Epithelial cell of esophagus (primary cell): ENCODE measurements around the gene SUMF1.
A peak's percentile ranks its signal among the peaks of the same experiment; 100 is the strongest.

Experiments
- DNase-seq: peaks from one replicate; pipeline ENCODE4 v3.0.0; 2010; ENCODE audit warnings: low read depth
- H3K4me3 ChIP-seq: 2 replicates; pipeline ENCODE4 v1.5.1; 2011; ENCODE audit warnings: mild to moderate bottlenecking, low read length, control low read depth
- CTCF ChIP-seq: IDR thresholded peaks from 2 replicates; pipeline ENCODE4 v1.5.1; 2011; ENCODE audit warnings: low read depth, mild to moderate bottlenecking, low read length, control low read depth, inconsistent platforms; ENCODE audit not compliant: insufficient read depth; ENCODE audit errors: missing control alignments

The SUMF1 gene

GRCh38 chr3:4398120-4398940 is 68.7 kb downstream of the SUMF1 start:
- no peak for TF ChIP-seq CTCF
- no peak overlapping the region for H3K4me3 ChIP-seq
- no peak for DNase-seq

DNA sequence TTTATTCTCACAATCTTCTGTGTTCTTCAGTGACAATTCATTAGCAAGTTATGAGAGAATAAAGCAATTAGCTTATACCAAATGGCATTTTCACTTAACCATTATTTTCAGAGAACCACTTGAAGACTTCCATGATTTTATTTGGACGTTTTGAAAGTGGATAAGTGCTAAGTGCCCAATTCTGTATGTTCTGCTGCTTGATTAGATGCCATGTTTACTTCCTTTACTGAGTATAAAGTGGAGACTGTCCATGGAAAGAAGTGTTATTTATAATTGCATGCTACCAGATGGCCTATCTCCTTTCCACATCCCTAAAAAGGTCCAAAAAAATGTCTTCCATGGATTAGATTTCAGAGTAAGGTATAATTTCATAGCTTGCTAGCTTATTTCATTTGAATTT is 69.6 kb downstream of the SUMF1 start:
- no peak for TF ChIP-seq CTCF
- DNase-seq, result no peak
- H3K4me3 ChIP-seq, result no peak overlapping the region

DNA sequence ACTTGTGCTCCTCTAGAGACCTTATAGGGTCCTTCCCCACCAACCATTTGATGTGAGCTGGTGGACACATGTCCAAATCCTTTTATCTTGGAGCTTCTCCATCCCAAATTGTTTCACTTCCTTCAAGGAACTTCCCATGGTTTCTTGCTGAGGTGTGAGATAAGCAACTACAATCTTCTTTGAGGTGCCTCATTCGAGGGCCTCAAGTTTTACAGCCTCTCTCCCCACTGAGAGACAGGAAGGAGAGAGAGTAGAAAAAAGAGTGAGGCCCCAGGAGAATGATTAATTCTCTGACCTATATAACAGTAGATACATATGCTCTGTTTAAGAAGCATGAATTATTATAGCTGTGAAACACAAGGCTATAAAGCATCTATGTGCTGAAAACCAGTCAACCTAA is 70.5 kb downstream of the SUMF1 start:
- DNase-seq, result no peak
- TF ChIP-seq CTCF, result no peak
- no peak overlapping the region for H3K4me3 ChIP-seq

DNA sequence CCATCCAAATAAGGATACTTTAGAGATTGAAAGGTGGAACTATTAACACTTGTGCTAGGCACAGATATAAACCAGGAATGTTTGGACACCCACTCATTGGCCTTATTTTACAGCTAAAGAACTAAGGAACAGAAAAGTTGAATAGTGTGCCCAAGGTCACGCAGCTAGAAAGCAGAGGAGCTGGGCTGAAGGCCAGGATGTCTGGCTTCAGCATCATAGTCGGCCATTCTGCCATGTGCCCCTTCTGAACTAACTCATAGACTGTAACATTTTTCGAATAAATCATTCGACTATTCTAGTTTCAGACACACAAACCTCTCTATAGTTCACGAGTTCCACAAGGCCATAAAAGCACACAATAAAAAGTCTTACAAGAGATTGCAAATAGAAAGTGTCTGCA is 71.1 kb downstream of the SUMF1 start:
- H3K4me3 ChIP-seq, result no peak overlapping the region
- DNase-seq, result no peak
- no peak for TF ChIP-seq CTCF

DNA sequence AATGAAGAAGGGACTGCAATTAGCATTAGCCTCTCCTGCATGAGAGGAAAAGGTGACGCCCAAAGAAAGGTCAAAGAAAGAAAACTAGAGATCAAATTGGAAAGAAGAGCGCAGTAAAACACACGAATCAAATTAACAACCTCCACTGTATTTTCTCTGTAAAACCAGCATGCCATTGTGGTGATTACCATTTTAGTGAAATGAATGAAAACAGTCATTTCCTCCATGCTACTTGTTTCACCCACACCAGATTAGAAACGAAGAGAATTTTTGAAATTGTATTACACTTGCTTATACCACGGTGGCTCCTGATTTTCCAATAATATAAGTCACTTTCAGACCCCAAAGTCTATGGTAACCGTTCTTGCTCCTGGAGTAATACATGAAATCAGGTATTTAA is 71.6 kb downstream of the SUMF1 start:
- DNase-seq, result no peak
- no peak overlapping the region for H3K4me3 ChIP-seq
- no peak for TF ChIP-seq CTCF

GRCh38 chr3:4394567-4394966 is 72.5 kb downstream of the SUMF1 start:
- no peak for TF ChIP-seq CTCF

DNA sequence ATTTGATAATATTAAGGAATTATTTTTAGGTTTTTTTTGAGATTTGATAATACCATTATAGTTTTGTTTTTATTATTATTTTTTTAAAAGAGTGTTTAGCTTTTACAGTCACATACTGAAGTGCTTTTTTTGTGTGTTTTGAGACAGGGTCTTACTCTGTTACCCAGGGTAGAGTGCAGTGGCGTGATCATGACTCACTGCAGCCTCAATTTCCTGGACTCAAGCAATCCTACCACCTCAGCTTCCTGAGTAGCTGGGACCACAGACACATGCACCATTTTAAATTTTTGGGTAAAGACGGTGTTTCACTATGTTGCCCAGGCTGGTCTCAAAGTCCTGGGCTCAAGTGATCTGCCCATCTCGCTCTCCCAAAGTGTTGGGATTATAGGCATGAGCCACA is 73.0 kb downstream of the SUMF1 start:
- no peak overlapping the region for H3K4me3 ChIP-seq
- DNase-seq, result peak; percentile 34

More at GRCh38 chr3:4394567-4394966, 72.5 kb downstream of the SUMF1 start:
- H3K4me3 ChIP-seq, result no peak overlapping the region
- no peak for DNase-seq

More for the DNA sequence above, 73.0 kb downstream of the SUMF1 start:
- TF ChIP-seq CTCF, result no peak
